Measurements from ENCODE around the gene TTC39A. TPM values are rescaled to one million over a fixed set of nuclear protein-coding genes. Genes with fewer than 3 reads are reported as not detected.
A peak's percentile ranks its signal among the peaks of the same experiment; 100 is the strongest.

The TTC39A gene
- total and polyA plus RNA-seq, 2 of the 13 experiments (the other 11 are each of a cell fraction or from before 2014, with no cell fraction given) = 0.33 to 1.5 TPM

DNA sequence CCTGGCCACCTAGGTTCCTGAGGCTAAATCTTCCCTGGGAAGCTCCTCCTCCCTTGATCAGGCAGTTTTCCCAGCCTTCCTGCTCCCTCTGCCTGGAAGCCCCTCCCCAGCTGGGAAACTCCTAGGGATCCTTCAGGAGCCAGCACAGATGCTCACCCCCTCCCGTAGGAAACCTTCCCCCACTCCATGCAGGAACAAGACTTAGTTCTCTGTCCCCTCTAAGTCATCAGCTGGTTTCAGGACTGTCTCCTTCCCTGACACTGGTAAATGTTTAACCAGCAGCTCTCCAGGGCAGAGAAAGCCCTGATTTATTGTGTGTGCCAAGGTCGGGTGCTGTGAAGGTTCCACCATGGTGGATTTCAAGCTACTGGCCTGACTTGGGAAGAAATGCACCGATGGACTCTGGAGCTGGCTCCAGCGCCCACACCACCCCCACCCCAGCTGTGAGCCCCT is 25.0 kb downstream of the TTC39A start (continued):
- peak; percentile 22; the same call in 1 of the 2 replicates for TF ChIP-seq KDM2A (CRISPR knock-in tag; IDR thresholded peaks at IDR 0.05; ENCODE audit: borderline replicate concordance, low read depth)
- no peak for TF ChIP-seq ZNF264 (CRISPR knock-in tag; IDR thresholded peaks at IDR 0.05)
- TF ChIP-seq KLF11 (CRISPR knock-in tag; IDR thresholded peaks at IDR 0.05) = no peak
- peak; percentile 59; the same call in 1 of the 2 replicates for TF ChIP-seq ZMYM4 (CRISPR knock-in tag; IDR thresholded peaks at IDR 0.05)
- TF ChIP-seq, protein P1, sequence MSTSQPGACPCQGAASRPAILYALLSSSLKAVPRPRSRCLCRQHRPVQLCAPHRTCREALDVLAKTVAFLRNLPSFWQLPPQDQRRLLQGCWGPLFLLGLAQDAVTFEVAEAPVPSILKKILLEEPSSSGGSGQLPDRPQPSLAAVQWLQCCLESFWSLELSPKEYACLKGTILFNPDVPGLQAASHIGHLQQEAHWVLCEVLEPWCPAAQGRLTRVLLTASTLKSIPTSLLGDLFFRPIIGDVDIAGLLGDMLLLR (CRISPR knock-in tag; IDR thresholded peaks at IDR 0.05) = no peak
- TF ChIP-seq POLR2G (IDR thresholded peaks at IDR 0.05; ENCODE audit: low read depth, low read length) = no peak
- no peak for TF ChIP-seq ZNF446 (CRISPR knock-in tag; IDR thresholded peaks at IDR 0.05)
- TF ChIP-seq, protein P2, sequence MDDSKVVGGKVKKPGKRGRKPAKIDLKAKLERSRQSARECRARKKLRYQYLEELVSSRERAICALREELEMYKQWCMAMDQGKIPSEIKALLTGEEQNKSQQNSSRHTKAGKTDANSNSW (CRISPR knock-in tag; IDR thresholded peaks at IDR 0.05; ENCODE audit: borderline replicate concordance) = no peak
- TF ChIP-seq FOXK1 (CRISPR knock-in tag; IDR thresholded peaks at IDR 0.05; ENCODE audit: borderline replicate concordance, low read depth) = no peak
- TF ChIP-seq, protein P3, sequence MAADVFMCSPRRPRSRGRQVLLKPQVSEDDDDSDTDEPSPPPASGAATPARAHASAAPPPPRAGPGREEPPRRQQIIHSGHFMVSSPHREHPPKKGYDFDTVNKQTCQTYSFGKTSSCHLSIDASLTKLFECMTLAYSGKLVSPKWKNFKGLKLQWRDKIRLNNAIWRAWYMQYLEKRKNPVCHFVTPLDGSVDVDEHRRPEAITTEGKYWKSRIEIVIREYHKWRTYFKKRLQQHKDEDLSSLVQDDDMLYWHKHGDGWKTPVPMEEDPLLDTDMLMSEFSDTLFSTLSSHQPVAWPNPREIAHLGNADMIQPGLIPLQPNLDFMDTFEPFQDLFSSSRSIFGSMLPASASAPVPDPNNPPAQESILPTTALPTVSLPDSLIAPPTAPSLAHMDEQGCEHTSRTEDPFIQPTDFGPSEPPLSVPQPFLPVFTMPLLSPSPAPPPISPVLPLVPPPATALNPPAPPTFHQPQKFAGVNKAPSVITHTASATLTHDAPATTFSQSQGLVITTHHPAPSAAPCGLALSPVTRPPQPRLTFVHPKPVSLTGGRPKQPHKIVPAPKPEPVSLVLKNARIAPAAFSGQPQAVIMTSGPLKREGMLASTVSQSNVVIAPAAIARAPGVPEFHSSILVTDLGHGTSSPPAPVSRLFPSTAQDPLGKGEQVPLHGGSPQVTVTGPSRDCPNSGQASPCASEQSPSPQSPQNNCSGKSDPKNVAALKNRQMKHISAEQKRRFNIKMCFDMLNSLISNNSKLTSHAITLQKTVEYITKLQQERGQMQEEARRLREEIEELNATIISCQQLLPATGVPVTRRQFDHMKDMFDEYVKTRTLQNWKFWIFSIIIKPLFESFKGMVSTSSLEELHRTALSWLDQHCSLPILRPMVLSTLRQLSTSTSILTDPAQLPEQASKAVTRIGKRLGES (CRISPR knock-in tag; IDR thresholded peaks at IDR 0.05; ENCODE audit: borderline replicate concordance) = no peak
- 0 out of 2 replicates have a peak, but pooled peaks have one; percentile 16 for TF ChIP-seq HNF4A (CRISPR knock-in tag; IDR thresholded peaks at IDR 0.05)
- no peak for TF ChIP-seq SMAD9 (CRISPR knock-in tag; IDR thresholded peaks at IDR 0.05)
- no peak for TF ChIP-seq MXD4 (CRISPR knock-in tag; IDR thresholded peaks at IDR 0.05)
- no peak for TF ChIP-seq EED (CRISPR knock-in tag; IDR thresholded peaks at IDR 0.05)
- peak; percentile 55; the same call in 1 of the 2 replicates for TF ChIP-seq PHF21A (CRISPR knock-in tag; IDR thresholded peaks at IDR 0.05)
- TF ChIP-seq ELF1 (CRISPR knock-in tag; IDR thresholded peaks at IDR 0.05) = no peak
- TF ChIP-seq ZFP41 (CRISPR knock-in tag; IDR thresholded peaks at IDR 0.05; ENCODE audit: borderline replicate concordance) = no peak
- TF ChIP-seq, protein P4, sequence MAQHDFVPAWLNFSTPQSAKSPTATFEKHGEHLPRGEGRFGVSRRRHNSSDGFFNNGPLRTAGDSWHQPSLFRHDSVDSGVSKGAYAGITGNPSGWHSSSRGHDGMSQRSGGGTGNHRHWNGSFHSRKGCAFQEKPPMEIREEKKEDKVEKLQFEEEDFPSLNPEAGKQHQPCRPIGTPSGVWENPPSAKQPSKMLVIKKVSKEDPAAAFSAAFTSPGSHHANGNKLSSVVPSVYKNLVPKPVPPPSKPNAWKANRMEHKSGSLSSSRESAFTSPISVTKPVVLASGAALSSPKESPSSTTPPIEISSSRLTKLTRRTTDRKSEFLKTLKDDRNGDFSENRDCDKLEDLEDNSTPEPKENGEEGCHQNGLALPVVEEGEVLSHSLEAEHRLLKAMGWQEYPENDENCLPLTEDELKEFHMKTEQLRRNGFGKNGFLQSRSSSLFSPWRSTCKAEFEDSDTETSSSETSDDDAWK (CRISPR knock-in tag; IDR thresholded peaks at IDR 0.05) = no peak
- TF ChIP-seq ESRRA (CRISPR knock-in tag; IDR thresholded peaks at IDR 0.05; ENCODE audit: low read depth) = no peak
- no peak for TF ChIP-seq JUND (CRISPR knock-in tag; IDR thresholded peaks at IDR 0.05)
- no peak for TF ChIP-seq SPEN (CRISPR knock-in tag; IDR thresholded peaks at IDR 0.05; ENCODE audit: low read depth)
- TF ChIP-seq, protein P5, sequence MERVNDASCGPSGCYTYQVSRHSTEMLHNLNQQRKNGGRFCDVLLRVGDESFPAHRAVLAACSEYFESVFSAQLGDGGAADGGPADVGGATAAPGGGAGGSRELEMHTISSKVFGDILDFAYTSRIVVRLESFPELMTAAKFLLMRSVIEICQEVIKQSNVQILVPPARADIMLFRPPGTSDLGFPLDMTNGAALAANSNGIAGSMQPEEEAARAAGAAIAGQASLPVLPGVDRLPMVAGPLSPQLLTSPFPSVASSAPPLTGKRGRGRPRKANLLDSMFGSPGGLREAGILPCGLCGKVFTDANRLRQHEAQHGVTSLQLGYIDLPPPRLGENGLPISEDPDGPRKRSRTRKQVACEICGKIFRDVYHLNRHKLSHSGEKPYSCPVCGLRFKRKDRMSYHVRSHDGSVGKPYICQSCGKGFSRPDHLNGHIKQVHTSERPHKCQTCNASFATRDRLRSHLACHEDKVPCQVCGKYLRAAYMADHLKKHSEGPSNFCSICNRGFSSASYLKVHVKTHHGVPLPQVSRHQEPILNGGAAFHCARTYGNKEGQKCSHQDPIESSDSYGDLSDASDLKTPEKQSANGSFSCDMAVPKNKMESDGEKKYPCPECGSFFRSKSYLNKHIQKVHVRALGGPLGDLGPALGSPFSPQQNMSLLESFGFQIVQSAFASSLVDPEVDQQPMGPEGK (CRISPR knock-in tag; IDR thresholded peaks at IDR 0.05) = no peak
- TF ChIP-seq, protein P6, sequence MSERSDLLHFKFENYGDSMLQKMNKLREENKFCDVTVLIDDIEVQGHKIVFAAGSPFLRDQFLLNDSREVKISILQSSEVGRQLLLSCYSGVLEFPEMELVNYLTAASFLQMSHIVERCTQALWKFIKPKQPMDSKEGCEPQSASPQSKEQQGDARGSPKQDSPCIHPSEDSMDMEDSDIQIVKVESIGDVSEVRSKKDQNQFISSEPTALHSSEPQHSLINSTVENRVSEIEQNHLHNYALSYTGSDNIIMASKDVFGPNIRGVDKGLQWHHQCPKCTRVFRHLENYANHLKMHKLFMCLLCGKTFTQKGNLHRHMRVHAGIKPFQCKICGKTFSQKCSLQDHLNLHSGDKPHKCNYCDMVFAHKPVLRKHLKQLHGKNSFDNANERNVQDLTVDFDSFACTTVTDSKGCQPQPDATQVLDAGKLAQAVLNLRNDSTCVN (CRISPR knock-in tag; IDR thresholded peaks at IDR 0.05; ENCODE audit: borderline replicate concordance) = peak; percentile 72; the same call in 1 of the 2 replicates
